ENCODE measurements around the gene NEU2.
"Not testable (repeated sequence)": the region's sequence is repeated elsewhere in the genome, so short reads cannot be mapped to it uniquely, and the experiment has no call there.

Gene NEU2

GRCh38 chr2:233010569-233011267 lies 21.8 kb upstream of the NEU2 start:
- DNase-seq (ENCODE audit: low read depth) = no peak

- DNase-seq (ENCODE audit: low read depth) = no peak
Measured at GRCh38 chr2:233011268-233011650, 21.2 kb upstream of the NEU2 start.

GRCh38 chr2:233011702-233012131 lies 20.8 kb upstream of the NEU2 start:
- DNase-seq (ENCODE audit: low read depth) = no peak

GRCh38 chr2:233012301-233012971 lies 20.0 kb upstream of the NEU2 start:
- DNase-seq (ENCODE audit: low read depth) = no peak

GRCh38 chr2:233013027-233013461 lies 19.4 kb upstream of the NEU2 start, which contains the start of gene NGEF:
Gene NGEF, minus strand, starts transcription at chr2:233013256. Its CDS starts 38,366 bp downstream, at chr2:232974890.
- DNase-seq (ENCODE audit: low read depth) = no peak

GRCh38 chr2:233013650-233014049 lies 18.8 kb upstream of the NEU2 start:
- DNase-seq (ENCODE audit: low read depth) = no peak

GRCh38 chr2:233015019-233015645 lies 17.3 kb upstream of the NEU2 start:
- no peak for DNase-seq (ENCODE audit: low read depth)

GRCh38 chr2:233017947-233018346 lies 14.5 kb upstream of the NEU2 start:
- no peak for DNase-seq (ENCODE audit: low read depth)

- DNase-seq (ENCODE audit: low read depth) = not testable (repeated sequence)
Measured at GRCh38 chr2:233019610-233020009, 12.9 kb upstream of the NEU2 start.

GRCh38 chr2:233020454-233020853 lies 12.0 kb upstream of the NEU2 start:
- no peak for DNase-seq (ENCODE audit: low read depth)

- DNase-seq (ENCODE audit: low read depth) = no peak
Measured at GRCh38 chr2:233021771-233022170, 10.7 kb upstream of the NEU2 start.

GRCh38 chr2:233022561-233022960 lies 9.9 kb upstream of the NEU2 start:
- DNase-seq (ENCODE audit: low read depth) = no peak

- DNase-seq (ENCODE audit: low read depth) = no peak
Measured at GRCh38 chr2:233023007-233023760, 9.3 kb upstream of the NEU2 start.

- DNase-seq (ENCODE audit: low read depth) = no peak
Measured at GRCh38 chr2:233023761-233024410, 8.6 kb upstream of the NEU2 start.

GRCh38 chr2:233025706-233026105 lies 6.8 kb upstream of the NEU2 start:
- no peak for DNase-seq (ENCODE audit: low read depth)

- peak; percentile 65 for DNase-seq (ENCODE audit: low read depth)
Measured at GRCh38 chr2:233026198-233026813, 6.2 kb upstream of the NEU2 start.

GRCh38 chr2:233029321-233029720 lies 3.2 kb upstream of the NEU2 start:
- DNase-seq (ENCODE audit: low read depth) = no peak

GRCh38 chr2:233031556-233032500 lies 644 bp upstream of the NEU2 start:
- DNase-seq (ENCODE audit: low read depth) = no peak

- no peak for DNase-seq (ENCODE audit: low read depth)
Measured at GRCh38 chr2:233033672-233034071, 1.2 kb downstream of the NEU2 start.

Measured in GM04503 (cell line).